KOPT-K1 (cell line): ENCODE measurements around the gene PLCL2.

Experiments
- H3K27ac ChIP-seq: fragments of 200-600 bp; sonication (generic); 2 replicates; pipeline ENCODE4 v1.5.1; 2016; ENCODE audit warnings: antibody characterized with exemption, mild to moderate bottlenecking, low read depth, low read length; ENCODE audit not compliant: poor library complexity, severe bottlenecking
- H3K36me3 ChIP-seq: fragments of 200-600 bp; sonication (generic); 2 replicates; pipeline ENCODE4 v1.5.1; 2017; ENCODE audit warnings: antibody characterized with exemption, mild to moderate bottlenecking, low read length, moderate library complexity; ENCODE audit not compliant: insufficient read depth
- H3K9me3 ChIP-seq: fragments of 200-600 bp; sonication (generic); 2 replicates; pipeline ENCODE4 v1.5.1; 2017; ENCODE audit warnings: antibody characterized with exemption, low read length, mild to moderate bottlenecking; ENCODE audit not compliant: insufficient read depth, poor library complexity, severe bottlenecking

PLCL2 gene

GRCh38 chr3:16896820-16897219 lies 12.1 kb downstream of the PLCL2 start:
- peak overlapping the region; percentile 87 for H3K27ac ChIP-seq
- H3K36me3 ChIP-seq, result no peaks in the 10 kb centered on the region
- no peaks in the 10 kb centered on the region for H3K9me3 ChIP-seq

- H3K27ac ChIP-seq, result peak overlapping the region; percentile 87
- no peaks in the 10 kb centered on the region for H3K9me3 ChIP-seq
- H3K36me3 ChIP-seq, result no peaks in the 10 kb centered on the region
These were observed 12.6 kb downstream of the PLCL2 start for GRCh38 chr3:16897254-16897926.

- Histone ChIP-seq H3K36me3 (no peaks in the 10 kb centered on the region), H3K27ac (peak overlapping the region; percentile 87), H3K9me3 (no peaks in the 10 kb centered on the region)
These were observed 14.0 kb downstream of the PLCL2 start for GRCh38 chr3:16898595-16899395.

GRCh38 chr3:16899919-16900318 lies 15.2 kb downstream of the PLCL2 start:
- Histone ChIP-seq H3K9me3 (no peaks in the 10 kb centered on the region), H3K27ac (peak overlapping the region; percentile 87), H3K36me3 (no peaks in the 10 kb centered on the region)

GRCh38 chr3:16900779-16901440 lies 16.2 kb downstream of the PLCL2 start:
- Histone ChIP-seq H3K36me3 (no peaks in the 10 kb centered on the region), H3K9me3 (no peaks in the 10 kb centered on the region), H3K27ac (peak overlapping the region; percentile 87)

GRCh38 chr3:16904423-16905417 lies 20.0 kb downstream of the PLCL2 start:
- H3K9me3 ChIP-seq, result no peaks in the 10 kb centered on the region
- H3K36me3 ChIP-seq, result no peaks in the 10 kb centered on the region
- peak overlapping the region; percentile 34 for H3K27ac ChIP-seq

- no peaks in the 10 kb centered on the region for H3K36me3 ChIP-seq
- H3K9me3 ChIP-seq, result no peaks in the 10 kb centered on the region
- H3K27ac ChIP-seq, result peak overlapping the region; percentile 20
These were observed 20.9 kb downstream of the PLCL2 start for GRCh38 chr3:16905704-16906103.

- Histone ChIP-seq H3K9me3 (no peaks in the 10 kb centered on the region), H3K36me3 (no peaks in the 10 kb centered on the region), H3K27ac (no peak overlapping the region)
These were observed 21.9 kb downstream of the PLCL2 start for GRCh38 chr3:16906682-16907081.

GRCh38 chr3:16907243-16907642 lies 22.5 kb downstream of the PLCL2 start:
- Histone ChIP-seq H3K27ac (no peak overlapping the region), H3K36me3 (no peaks in the 10 kb centered on the region), H3K9me3 (no peaks in the 10 kb centered on the region)

GRCh38 chr3:16908016-16908807 lies 23.5 kb downstream of the PLCL2 start:
- no peak overlapping the region for H3K27ac ChIP-seq

GRCh38 chr3:16908896-16909295 lies 24.1 kb downstream of the PLCL2 start:
- Histone ChIP-seq H3K27ac (no peak overlapping the region), H3K36me3 (no peaks in the 10 kb centered on the region), H3K9me3 (no peaks in the 10 kb centered on the region)

More at GRCh38 chr3:16908016-16908807, 23.5 kb downstream of the PLCL2 start:
- no peaks in the 10 kb centered on the region for H3K9me3 ChIP-seq
- H3K36me3 ChIP-seq, result no peaks in the 10 kb centered on the region

- Histone ChIP-seq H3K27ac (no peak overlapping the region), H3K9me3 (no peaks in the 10 kb centered on the region), H3K36me3 (no peaks in the 10 kb centered on the region)
These were observed 25.0 kb downstream of the PLCL2 start for GRCh38 chr3:16909802-16910201.

GRCh38 chr3:16910207-16910606 lies 25.5 kb downstream of the PLCL2 start:
- no peak overlapping the region for H3K27ac ChIP-seq
- no peaks in the 10 kb centered on the region for H3K9me3 ChIP-seq
- H3K36me3 ChIP-seq, result no peaks in the 10 kb centered on the region

GRCh38 chr3:16911916-16912315 lies 27.2 kb downstream of the PLCL2 start:
- Histone ChIP-seq H3K27ac (peak overlapping the region; percentile 39), H3K36me3 (no peaks in the 10 kb centered on the region), H3K9me3 (no peaks in the 10 kb centered on the region)
